T-helper 2 cell treated with Interferon-gamma antibody and Interleukin-4, amounts not matched to agents 5 μg/mL and 100 μg/mL, for 36 hours (primary cell): ENCODE measurements around the gene MYZAP.

Experiments
- DNase-seq: peaks from one replicate; pipeline ENCODE4 v3.0.0; 2021; ENCODE audit warnings: low spot score
- H3K27ac Mint-ChIP-seq: one replicate; pipeline ENCODE4 v1.8.0; 2021; ENCODE audit warnings: mild to moderate bottlenecking, mixed read lengths
- H3K27me3 Mint-ChIP-seq: one replicate; pipeline ENCODE4 v1.8.0; 2021; ENCODE audit warnings: low read depth, mixed read lengths
- H3K36me3 Mint-ChIP-seq: one replicate; pipeline ENCODE4 v1.8.0; 2021; ENCODE audit warnings: low read depth, mixed read lengths
- H3K4me1 Mint-ChIP-seq: one replicate; pipeline ENCODE4 v1.8.0; 2021; ENCODE audit warnings: low read depth, mixed read lengths
- H3K4me3 Mint-ChIP-seq: one replicate; pipeline ENCODE4 v1.8.0; 2022; ENCODE audit warnings: mild to moderate bottlenecking, moderate library complexity, mixed read lengths
- H3K9me3 Mint-ChIP-seq: one replicate; pipeline ENCODE4 v1.8.0; 2021; ENCODE audit warnings: mixed read lengths

The MYZAP gene

DNA sequence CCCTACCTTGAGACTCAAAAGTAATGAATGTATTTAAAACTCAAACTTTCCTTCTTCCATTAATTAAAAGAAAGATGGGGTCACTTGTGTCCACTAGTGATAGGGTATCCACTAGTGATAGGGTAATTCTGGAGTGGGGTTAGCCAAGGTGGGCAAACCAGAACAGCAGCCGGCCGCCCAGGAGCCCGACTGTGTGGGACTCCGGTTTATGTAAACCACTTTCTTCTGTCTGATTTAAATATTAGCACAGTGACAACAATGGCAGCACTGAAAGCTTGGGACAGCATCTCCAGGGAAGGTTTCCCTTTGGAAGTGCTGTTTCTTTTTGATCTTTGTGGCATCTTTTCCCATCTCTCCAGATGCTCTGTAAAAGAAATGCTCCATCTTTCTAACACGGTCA is 722 bp downstream of the MYZAP start:
- no peak for DNase-seq
- Mint-ChIP-seq H3K36me3 (no peaks in the 10 kb centered on the region), H3K27ac (no peak overlapping the region), H3K9me3 (no peaks in the 10 kb centered on the region), H3K4me3 (peak overlapping the region; percentile 46), H3K4me1 (peaks cover 7% of the 10 kb centered on the region), H3K27me3 (peaks cover 29% of the 10 kb centered on the region)

DNA sequence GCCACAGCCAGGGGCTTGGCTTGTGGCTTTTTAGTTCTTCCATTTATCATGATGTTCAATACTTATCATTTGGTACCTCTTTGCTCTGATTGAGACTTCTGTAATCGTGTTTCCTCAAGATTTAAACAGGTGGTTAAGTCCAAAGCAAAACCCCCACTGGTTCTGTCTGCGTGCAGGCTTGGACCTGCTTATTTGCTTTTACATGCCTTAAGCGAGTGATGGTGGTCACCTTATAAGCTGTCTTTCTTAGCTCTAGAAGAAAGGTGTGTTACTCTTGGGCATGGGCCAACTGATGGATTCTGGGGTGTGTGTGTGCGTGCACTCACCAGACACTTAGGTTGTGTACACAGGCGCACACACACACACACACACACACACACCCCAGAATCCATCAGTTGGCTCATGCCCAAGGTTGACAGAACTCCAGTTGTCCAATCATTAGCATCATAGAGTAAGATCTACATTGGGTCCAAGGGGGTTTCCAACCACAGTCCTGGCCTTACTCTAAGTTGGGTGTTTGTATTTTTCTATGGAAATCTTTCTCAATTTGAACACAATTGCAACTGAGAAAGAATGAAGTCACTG is 1.2 kb downstream of the MYZAP start:
- H3K27me3 Mint-ChIP-seq = peaks cover 29% of the 10 kb centered on the region
- no peaks in the 10 kb centered on the region for H3K36me3 Mint-ChIP-seq
- peak overlapping the region; percentile 46 for H3K4me3 Mint-ChIP-seq
- H3K4me1 Mint-ChIP-seq = peaks cover 2% of the 10 kb centered on the region
- H3K9me3 Mint-ChIP-seq = no peaks in the 10 kb centered on the region
- no peak for DNase-seq
- no peak overlapping the region for H3K27ac Mint-ChIP-seq

DNA sequence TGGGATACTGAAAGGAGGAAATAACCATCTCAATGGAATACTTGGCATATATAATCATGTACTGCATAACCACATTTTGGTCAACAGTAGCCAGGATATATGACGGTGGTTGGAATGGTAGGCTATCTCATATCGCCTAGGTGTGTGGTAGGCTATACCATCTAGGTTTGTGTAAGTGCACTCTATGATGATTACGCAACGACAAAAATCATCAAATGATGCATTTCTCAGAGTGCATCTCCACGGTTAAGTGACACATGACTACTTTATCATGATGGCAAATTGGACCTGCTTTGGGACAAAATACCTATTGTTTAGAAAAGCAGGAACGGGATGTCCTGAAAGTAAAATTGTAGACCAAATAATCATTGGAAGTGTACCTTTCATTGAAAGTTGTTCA is 2.8 kb downstream of the MYZAP start:
- no peak for DNase-seq
- H3K4me3 Mint-ChIP-seq = no peak overlapping the region
- H3K4me1 Mint-ChIP-seq = no peaks in the 10 kb centered on the region
- H3K36me3 Mint-ChIP-seq = no peaks in the 10 kb centered on the region
- no peak overlapping the region for H3K27ac Mint-ChIP-seq
- no peaks in the 10 kb centered on the region for H3K9me3 Mint-ChIP-seq
- H3K27me3 Mint-ChIP-seq = peaks cover 32% of the 10 kb centered on the region

DNA sequence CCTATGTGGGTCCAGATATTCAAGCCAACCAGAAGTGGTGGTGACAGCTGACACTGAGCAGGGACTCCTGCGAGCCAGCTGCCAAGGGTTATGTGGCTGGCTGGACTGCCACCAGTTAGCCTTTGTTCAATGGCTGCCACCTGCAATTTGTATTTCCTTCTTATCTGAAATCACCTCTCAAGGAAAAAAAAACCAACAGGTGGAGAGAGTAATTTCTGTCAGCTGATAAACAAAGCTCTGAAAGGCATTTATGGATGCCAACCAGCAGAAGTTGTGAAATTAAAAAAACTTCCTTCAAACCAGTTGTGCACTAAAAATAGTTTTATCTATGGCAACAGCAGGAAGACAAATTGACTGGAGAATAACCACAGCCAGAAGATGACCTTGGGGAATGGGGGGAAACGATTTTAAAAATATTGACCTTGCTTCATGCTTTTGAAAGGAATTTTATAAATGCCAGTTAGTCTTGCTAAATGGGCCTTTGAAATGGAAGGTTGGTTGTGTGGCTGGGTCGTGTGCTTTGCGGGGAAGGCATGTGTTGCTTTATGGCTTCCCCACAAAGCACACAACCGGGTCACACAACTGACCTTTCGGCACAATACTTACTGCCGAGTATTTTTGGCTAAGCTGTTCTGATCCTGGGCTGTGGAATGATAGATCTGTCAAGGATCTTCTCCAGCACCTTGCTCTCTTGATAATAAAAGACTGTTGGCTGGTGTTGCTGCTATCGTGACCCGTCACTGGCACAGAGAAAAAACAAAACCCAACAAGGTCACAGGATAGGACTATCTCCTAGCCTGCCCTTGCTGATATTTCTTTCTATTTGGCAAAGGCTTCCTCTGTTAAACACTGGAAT is 3.5 kb downstream of the MYZAP start:
- H3K9me3 Mint-ChIP-seq = no peaks in the 10 kb centered on the region
- no peaks in the 10 kb centered on the region for H3K4me1 Mint-ChIP-seq
- no peak for DNase-seq
- H3K4me3 Mint-ChIP-seq = no peak overlapping the region
- peaks cover 29% of the 10 kb centered on the region for H3K27me3 Mint-ChIP-seq
- no peak overlapping the region for H3K27ac Mint-ChIP-seq
- H3K36me3 Mint-ChIP-seq = no peaks in the 10 kb centered on the region

DNA sequence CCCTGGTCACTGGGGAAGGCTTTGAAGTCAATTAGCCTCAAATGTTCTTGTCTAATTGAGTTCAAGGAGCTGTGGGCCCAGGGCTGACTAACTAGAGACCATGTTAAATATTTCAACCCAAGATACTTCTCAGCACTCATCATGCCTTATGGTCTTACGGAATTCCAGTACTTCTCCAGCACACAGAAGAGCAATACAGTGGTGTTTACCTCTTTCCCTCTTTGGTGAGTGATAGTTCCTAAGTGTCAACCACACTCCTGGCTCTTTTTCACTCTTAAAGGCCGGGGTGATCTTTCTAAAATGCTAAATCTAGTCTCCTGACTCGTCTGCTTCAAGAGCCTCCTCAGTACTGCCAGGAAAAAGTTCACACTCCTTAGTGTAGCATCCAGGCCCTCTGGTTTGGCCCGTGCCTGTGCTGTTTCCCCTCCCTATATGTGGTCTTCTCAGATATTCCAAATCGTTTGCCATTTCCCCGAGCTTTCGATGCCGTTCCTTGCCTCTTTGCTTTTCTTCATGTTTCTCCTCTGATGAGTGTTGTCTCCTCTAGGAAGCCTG is 4.7 kb downstream of the MYZAP start:
- no peaks in the 10 kb centered on the region for H3K9me3 Mint-ChIP-seq
- H3K27me3 Mint-ChIP-seq = peaks cover 20% of the 10 kb centered on the region
- H3K27ac Mint-ChIP-seq = no peak overlapping the region
- no peak overlapping the region for H3K4me3 Mint-ChIP-seq
- DNase-seq = no peak
- no peaks in the 10 kb centered on the region for H3K36me3 Mint-ChIP-seq
- H3K4me1 Mint-ChIP-seq = no peaks in the 10 kb centered on the region

DNA sequence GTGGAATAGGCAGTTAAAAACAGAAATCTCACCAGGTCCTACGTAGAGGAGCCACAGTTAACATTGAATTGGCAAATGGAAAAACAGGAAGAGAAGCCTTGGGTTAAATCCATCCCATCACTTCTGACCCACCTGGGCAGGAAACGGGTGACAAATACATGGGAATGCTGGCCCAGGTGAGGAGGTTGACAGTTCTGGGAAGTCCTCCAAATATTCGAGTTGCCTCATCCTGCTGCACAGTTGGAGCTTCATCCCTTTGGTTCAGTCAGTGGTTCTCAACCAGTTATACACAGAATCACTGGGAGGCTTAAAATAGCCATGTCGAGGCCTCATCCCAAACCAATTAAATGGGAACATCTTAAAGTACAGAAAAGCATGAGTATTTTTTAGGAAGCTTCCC is 5.3 kb downstream of the MYZAP start:
- no peak for DNase-seq
- Mint-ChIP-seq H3K9me3 (no peaks in the 10 kb centered on the region), H3K4me1 (no peaks in the 10 kb centered on the region), H3K27ac (no peak overlapping the region), H3K36me3 (no peaks in the 10 kb centered on the region), H3K4me3 (no peak overlapping the region), H3K27me3 (peaks cover 19% of the 10 kb centered on the region)

DNA sequence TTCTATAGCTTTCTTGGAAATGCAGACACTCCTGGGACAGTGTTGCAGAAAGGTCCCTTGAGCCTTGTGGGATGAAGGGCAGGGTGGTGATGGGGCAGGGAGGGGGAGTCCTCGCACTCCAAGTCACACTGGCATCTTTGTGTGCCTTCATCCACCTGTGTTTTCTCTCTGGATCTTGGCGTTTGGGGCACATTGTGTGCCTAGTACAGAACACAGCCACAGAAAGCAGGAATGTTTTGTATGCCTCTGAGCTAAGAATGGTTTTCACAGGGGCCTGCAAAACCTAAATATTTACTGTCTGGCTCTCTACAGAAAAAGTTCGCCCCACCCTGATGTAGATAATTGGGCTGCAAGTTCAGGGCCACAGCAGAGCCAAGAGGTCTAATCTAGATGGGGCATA is 5.7 kb downstream of the MYZAP start:
- Mint-ChIP-seq H3K4me1 (no peaks in the 10 kb centered on the region), H3K27me3 (peaks cover 15% of the 10 kb centered on the region), H3K27ac (no peak overlapping the region), H3K9me3 (no peaks in the 10 kb centered on the region), H3K36me3 (no peaks in the 10 kb centered on the region), H3K4me3 (no peak overlapping the region)
- no peak for DNase-seq

DNA sequence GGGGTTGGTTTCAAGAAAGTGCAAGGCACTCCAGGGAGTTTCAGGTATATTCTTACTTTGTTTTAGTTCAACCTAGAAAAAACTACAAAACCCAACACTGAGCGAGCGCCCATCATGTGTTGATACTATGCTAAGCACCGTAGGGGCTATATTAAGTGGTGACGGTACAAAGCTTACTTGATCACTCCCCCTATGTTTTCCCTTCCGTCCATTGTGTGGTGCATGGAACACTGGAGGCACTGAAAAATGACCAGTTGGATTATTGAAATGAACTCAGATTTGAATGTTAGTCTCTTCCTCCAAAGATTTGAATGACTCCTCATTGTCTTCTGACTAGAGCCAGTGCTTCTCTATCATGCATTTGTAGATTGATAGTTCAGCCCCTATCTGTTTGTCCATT is 6.6 kb downstream of the MYZAP start:
- no peak overlapping the region for H3K27ac Mint-ChIP-seq
- no peak for DNase-seq
- H3K9me3 Mint-ChIP-seq = no peaks in the 10 kb centered on the region
- H3K4me1 Mint-ChIP-seq = no peaks in the 10 kb centered on the region
- H3K4me3 Mint-ChIP-seq = no peak overlapping the region
- peaks cover 10% of the 10 kb centered on the region for H3K27me3 Mint-ChIP-seq
- no peaks in the 10 kb centered on the region for H3K36me3 Mint-ChIP-seq

DNA sequence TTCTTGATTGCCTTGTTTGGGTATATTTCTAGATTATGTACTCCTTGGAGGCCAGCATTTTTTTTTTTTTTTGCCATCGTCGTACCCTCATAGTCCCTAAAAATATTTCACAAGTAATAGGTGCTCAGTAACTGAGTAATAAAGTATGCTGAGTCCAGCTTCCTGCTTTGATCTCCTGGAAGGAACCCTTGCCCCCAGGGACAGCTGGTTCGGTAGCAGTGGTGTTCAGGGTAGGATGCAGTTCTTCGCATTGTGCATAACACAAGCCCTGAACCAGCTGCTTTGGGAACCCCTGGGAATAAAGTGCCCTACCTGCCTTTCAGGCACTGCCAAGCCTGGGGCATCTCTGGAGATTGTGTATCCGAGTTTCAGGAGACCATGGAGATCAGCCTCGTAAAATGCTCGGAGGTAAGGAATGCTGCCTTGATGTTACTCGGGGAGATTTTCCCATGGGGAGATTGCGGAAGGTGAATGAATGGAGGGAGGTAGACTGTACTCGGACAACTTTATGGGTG is 7.6 kb downstream of the MYZAP start:
- DNase-seq = no peak
- H3K9me3 Mint-ChIP-seq = no peaks in the 10 kb centered on the region
- H3K27me3 Mint-ChIP-seq = peaks cover 6% of the 10 kb centered on the region
- no peak overlapping the region for H3K27ac Mint-ChIP-seq
- no peaks in the 10 kb centered on the region for H3K4me1 Mint-ChIP-seq
- H3K4me3 Mint-ChIP-seq = no peak overlapping the region
- no peaks in the 10 kb centered on the region for H3K36me3 Mint-ChIP-seq

DNA sequence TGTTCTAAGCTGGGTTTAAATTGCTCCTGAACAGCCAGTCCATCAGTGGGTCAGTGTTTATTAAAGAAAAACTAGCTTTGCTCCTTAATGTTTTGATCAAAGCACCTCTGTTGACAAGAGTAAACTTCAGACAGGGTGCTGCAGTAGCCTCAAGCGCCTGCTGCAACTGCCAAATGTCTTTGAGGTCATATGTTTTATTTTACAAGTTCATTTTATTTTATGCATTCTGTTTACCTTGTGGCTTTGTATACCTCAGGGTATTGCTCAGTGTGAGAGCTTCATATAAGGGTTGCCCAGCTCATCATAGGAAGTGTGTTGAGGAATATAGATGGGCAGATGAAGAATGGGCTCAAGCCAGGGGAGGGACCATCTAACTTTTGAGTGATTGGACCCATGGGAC is 8.5 kb downstream of the MYZAP start:
- no peaks in the 10 kb centered on the region for H3K9me3 Mint-ChIP-seq
- no peaks in the 10 kb centered on the region for H3K36me3 Mint-ChIP-seq
- H3K4me3 Mint-ChIP-seq = no peak overlapping the region
- DNase-seq = no peak
- no peaks in the 10 kb centered on the region for H3K4me1 Mint-ChIP-seq
- peaks cover 5% of the 10 kb centered on the region for H3K27me3 Mint-ChIP-seq
- no peak overlapping the region for H3K27ac Mint-ChIP-seq

DNA sequence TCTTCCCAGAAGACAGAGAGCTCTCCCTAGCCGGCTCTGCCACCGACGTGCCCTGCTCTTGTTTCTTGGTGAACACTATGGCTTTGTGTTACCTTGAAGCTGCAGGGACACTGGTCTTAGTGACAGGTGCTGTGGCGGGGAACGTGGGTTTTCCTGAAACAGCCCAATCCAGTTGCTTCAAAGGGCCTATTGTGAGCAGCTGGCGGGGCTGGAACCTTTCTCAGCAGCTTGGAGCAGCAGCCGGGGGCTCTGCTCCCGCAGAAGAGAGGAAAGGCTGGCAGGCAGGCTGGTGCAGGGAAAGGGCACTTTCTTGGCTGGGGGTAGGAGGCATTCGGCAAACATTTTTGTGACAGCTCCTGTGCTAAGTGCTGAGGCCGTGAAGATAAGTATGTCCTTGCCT is 12.8 kb downstream of the MYZAP start:
- no peaks in the 10 kb centered on the region for H3K36me3 Mint-ChIP-seq
- H3K9me3 Mint-ChIP-seq = no peaks in the 10 kb centered on the region
- no peaks in the 10 kb centered on the region for H3K4me1 Mint-ChIP-seq
- no peak overlapping the region for H3K27ac Mint-ChIP-seq
- peaks cover 4% of the 10 kb centered on the region for H3K27me3 Mint-ChIP-seq
- no peak for DNase-seq
- H3K4me3 Mint-ChIP-seq = no peak overlapping the region

DNA sequence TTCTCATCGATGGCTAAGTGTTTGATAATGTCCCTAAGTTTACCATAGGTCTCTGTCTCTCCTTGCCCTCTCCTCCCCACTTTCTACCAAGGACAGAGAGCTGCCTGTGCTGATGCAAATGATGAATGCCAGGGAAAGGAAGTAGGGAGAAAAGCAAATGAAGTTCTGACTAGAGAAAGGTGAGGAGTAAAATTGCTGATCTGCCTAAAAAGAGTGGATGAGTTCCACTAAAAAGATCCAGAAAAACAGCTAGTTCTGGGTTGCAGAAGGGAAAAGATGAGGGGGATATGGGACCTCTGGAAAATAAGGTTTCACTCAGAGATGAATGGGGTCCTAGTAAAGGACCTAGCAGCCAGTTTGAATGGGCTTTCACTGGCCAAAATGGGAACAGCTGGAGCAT is 13.8 kb downstream of the MYZAP start:
- Mint-ChIP-seq H3K4me3 (no peak overlapping the region), H3K27ac (no peak overlapping the region), H3K4me1 (no peaks in the 10 kb centered on the region), H3K9me3 (no peaks in the 10 kb centered on the region), H3K36me3 (no peaks in the 10 kb centered on the region), H3K27me3 (peaks cover 3% of the 10 kb centered on the region)
- no peak for DNase-seq

DNA sequence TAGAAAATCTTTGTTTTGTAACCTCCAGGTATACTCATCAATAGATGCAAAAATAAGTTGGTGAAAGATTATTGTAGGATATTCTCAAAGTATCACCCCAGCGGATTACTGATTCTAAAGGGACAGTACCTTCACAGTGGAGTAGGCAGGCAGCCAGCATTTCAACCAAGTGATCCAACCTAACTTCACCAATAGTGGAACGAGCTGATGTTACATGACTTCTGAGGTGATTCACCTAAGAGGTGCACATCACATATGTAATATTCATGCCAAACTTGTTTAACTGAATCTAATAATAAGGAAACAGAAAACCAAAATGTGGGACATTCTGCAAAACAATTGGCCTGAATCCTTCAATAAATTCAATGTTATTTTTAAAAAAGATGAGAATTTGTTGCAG is 14.3 kb downstream of the MYZAP start:
- H3K4me1 Mint-ChIP-seq = no peaks in the 10 kb centered on the region
- H3K27ac Mint-ChIP-seq = no peak overlapping the region
- H3K9me3 Mint-ChIP-seq = no peaks in the 10 kb centered on the region

DNA sequence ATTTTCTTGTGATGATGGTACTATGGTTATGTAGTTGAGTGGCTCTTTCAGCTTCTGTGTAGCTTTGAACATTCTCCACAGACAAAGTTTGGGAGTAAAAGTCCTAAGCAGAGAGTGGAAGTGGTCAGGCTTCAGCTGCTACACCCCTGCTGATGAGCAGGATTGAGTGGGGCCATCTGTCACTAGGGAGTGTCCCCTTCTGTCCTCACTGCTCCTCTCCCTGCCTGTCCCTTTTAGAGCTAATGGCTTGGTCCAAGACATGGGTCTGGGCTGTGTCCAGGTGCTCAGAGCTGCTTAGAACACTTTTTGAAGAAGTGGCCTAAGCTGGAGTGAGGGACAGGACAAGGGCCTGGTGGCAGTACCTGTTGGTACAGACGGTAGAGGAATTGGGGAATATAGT is 15.1 kb downstream of the MYZAP start:
- no peaks in the 10 kb centered on the region for H3K9me3 Mint-ChIP-seq
- peaks cover 7% of the 10 kb centered on the region for H3K27me3 Mint-ChIP-seq
- no peak for DNase-seq
- H3K36me3 Mint-ChIP-seq = no peaks in the 10 kb centered on the region
- no peak overlapping the region for H3K27ac Mint-ChIP-seq
- H3K4me1 Mint-ChIP-seq = no peaks in the 10 kb centered on the region
- H3K4me3 Mint-ChIP-seq = no peak overlapping the region

More for the DNA sequence above, 14.3 kb downstream of the MYZAP start:
- DNase-seq = no peak
- H3K27me3 Mint-ChIP-seq = peaks cover 3% of the 10 kb centered on the region
- H3K4me3 Mint-ChIP-seq = no peak overlapping the region
- H3K36me3 Mint-ChIP-seq = no peaks in the 10 kb centered on the region
